SK-N-SH (cell line): ENCODE results near the gene SLC5A11. TPM values are rescaled to one million over a fixed set of nuclear protein-coding genes. Genes with fewer than 3 reads are reported as not detected.

Experiments
- CTCF ChIA-PET: fragments of 300-600, 350-600 bp; formaldehyde crosslinking; extraction: SDS; loops from one replicate; lab custom pipeline; 2021; lab: Yijun Ruan, JAX
- POLR2A ChIA-PET: fragments of 350-600 bp; sonication (Branson Sonifier 250); formaldehyde crosslinking; extraction: SDS; loops from one replicate; lab custom pipeline; 2020; ENCODE audit warnings: antibody characterized with exemption, inconsistent platforms; lab: Yijun Ruan, JAX
- DNase-seq: peaks from one replicate; pipeline ENCODE4 v3.0.0; 2012
- H2AFZ ChIP-seq: fragments of 200-600 bp; sonication (generic); 2 replicates; pipeline ENCODE4 v1.8.1; 2016; ENCODE audit warnings: antibody characterized with exemption, mild to moderate bottlenecking, low read depth
- H3F3A ChIP-seq: fragments of 200-600 bp; sonication (generic); replicated peaks from 2 replicates; pipeline ENCODE3; 2016; ENCODE audit warnings: antibody characterized with exemption, mild to moderate bottlenecking; ENCODE audit not compliant: insufficient read depth
- H3K27ac ChIP-seq, 2 experiments: fragments of 200-500 bp in 1 of 2; fragments of 200-600 bp in 1 of 2; sonication (Bioruptor generic) in 1 of 2; sonication (generic), shearing (Covaris generic) in 1 of 2; 2 replicates each; pipeline versions ENCODE4 v1.5.1 to v1.6.1; 2014 to 2016; ENCODE audit warnings: low read depth in 2 of 2, inconsistent platforms in 1 of 2, low read length in 1 of 2, mild to moderate bottlenecking in 1 of 2, mixed read lengths in 1 of 2
- H3K27me3 ChIP-seq: fragments of 200-600 bp; sonication (generic), shearing (Covaris generic); 2 replicates; pipeline ENCODE4 v1.6.1; 2016; ENCODE audit warnings: mixed run types; ENCODE audit not compliant: insufficient read depth
- H3K36me3 ChIP-seq, 2 experiments: fragments of 200-500 bp in 1 of 2; fragments of 200-600 bp in 1 of 2; sonication (Bioruptor generic) in 1 of 2; sonication (generic) in 1 of 2; replicated peaks in 1 of 2; 2 replicates each; pipeline versions ENCODE3 to v1.5.1; 2014 to 2016; ENCODE audit warnings: low read length in 1 of 2, mild to moderate bottlenecking in 1 of 2; ENCODE audit not compliant: insufficient read depth in 2 of 2, control insufficient read depth in 1 of 2
- H3K4me1 ChIP-seq, 2 experiments: fragments of 200-500 bp in 1 of 2; fragments of 200-600 bp in 1 of 2; sonication (Bioruptor generic) in 1 of 2; sonication (generic), shearing (Covaris generic) in 1 of 2; 2 replicates each; pipeline versions ENCODE4 v1.5.1 to v1.6.1; 2014 to 2016; ENCODE audit warnings: low read depth in 1 of 2, low read length in 1 of 2, mixed run types in 1 of 2; ENCODE audit not compliant: insufficient read depth in 2 of 2, control insufficient read depth in 1 of 2
- H3K4me2 ChIP-seq: fragments of 200-600 bp; sonication (generic), shearing (Covaris generic); 2 replicates; pipeline ENCODE4 v1.6.1; 2017; ENCODE audit warnings: mixed run types
- H3K4me3 ChIP-seq, 2 experiments: fragments of 200-500 bp in 1 of 2; fragments of 200-600 bp in 1 of 2; sonication (Bioruptor generic) in 1 of 2; sonication (generic), shearing (Covaris generic) in 1 of 2; 2 replicates each; pipeline versions ENCODE4 v1.5.1 to v1.8.1; 2014 to 2016; ENCODE audit warnings: low read depth in 2 of 2, inconsistent platforms in 1 of 2, low read length in 1 of 2, mild to moderate bottlenecking in 1 of 2, mixed read lengths in 1 of 2, moderate library complexity in 1 of 2
- H3K79me2 ChIP-seq: fragments of 200-600 bp; sonication (generic); 2 replicates; pipeline ENCODE4 v1.8.1; 2017; ENCODE audit warnings: mild to moderate bottlenecking; ENCODE audit not compliant: insufficient read depth
- H3K9ac ChIP-seq: fragments of 200-600 bp; sonication (generic); 2 replicates; pipeline ENCODE4 v1.6.1; 2017; ENCODE audit warnings: mixed run types
- H3K9me2 ChIP-seq: fragments of 200-600 bp; sonication (generic); 2 replicates; pipeline ENCODE4 v1.6.1; 2017; ENCODE audit warnings: mixed run types
- H3K9me3 ChIP-seq: fragments of 200-600 bp; sonication (generic); 2 replicates; pipeline ENCODE4 v1.6.1; 2017; ENCODE audit warnings: mixed run types, mild to moderate bottlenecking, moderate library complexity
- H4K20me1 ChIP-seq: fragments of 200-600 bp; sonication (generic); 2 replicates; pipeline ENCODE4 v1.6.1; 2017; ENCODE audit warnings: mild to moderate bottlenecking, mixed run types; ENCODE audit not compliant: insufficient read depth
- CHD2 ChIP-seq: fragments of 150-350 bp; IDR thresholded peaks from 2 replicates; pipeline ENCODE4 v1.6.1; 2018; ENCODE audit warnings: low read length; ENCODE audit not compliant: partially characterized antibody
- EZH2phosphoT487 ChIP-seq: fragments of 200-600 bp; sonication (generic); IDR thresholded peaks from 2 replicates; pipeline ENCODE4 v1.6.1; 2017; ENCODE audit warnings: low read depth, mixed run types, mild to moderate bottlenecking, antibody characterized with exemption, moderate library complexity, borderline replicate concordance
- GATA2 ChIP-seq: sonication (generic); formaldehyde crosslinking; IDR thresholded peaks from 2 replicates; pipeline ENCODE4 v1.5.0; 2020; ENCODE audit warnings: mild to moderate bottlenecking, missing genetic modification reagents
- MXI1 ChIP-seq: IDR thresholded peaks from 2 replicates; pipeline ENCODE4 v1.6.1; 2012; ENCODE audit warnings: mild to moderate bottlenecking, low read depth, low read length, improper control_type of control experiment
- NFIC ChIP-seq: IDR thresholded peaks from 2 replicates; pipeline ENCODE4 v1.4.0; 2012; ENCODE audit warnings: borderline replicate concordance
- POLR2AphosphoS5 ChIP-seq: IDR thresholded peaks from 2 replicates; pipeline ENCODE4 v1.6.1; 2012; ENCODE audit warnings: low read depth, low read length
- RAD21 ChIP-seq: IDR thresholded peaks from 2 replicates; pipeline ENCODE4 v1.6.1; 2012; ENCODE audit warnings: mild to moderate bottlenecking, low read length
- RFX5 ChIP-seq: IDR thresholded peaks from 2 replicates; pipeline ENCODE4 v1.6.1; 2012; ENCODE audit warnings: mild to moderate bottlenecking, improper control_type of control experiment, low read length
- SMC3 ChIP-seq: IDR thresholded peaks from 2 replicates; pipeline ENCODE4 v1.6.1; 2012; ENCODE audit warnings: low read depth, low read length, improper control_type of control experiment
- WGBS: methylation state at CpG from one replicate; pipeline ENCODE4 v1.1.6; 2017; ENCODE audit warnings: low lambda C conversion rate; 5-methylcytosine and 5-hydroxymethylcytosine counted together
- polyA plus RNA-seq, 3 experiments: library from polyadenylated mRNA; depleted of rRNA; stranded (reverse); fragments of >200 nt; gene quantifications; 2 replicates each; pipeline ENCODE4 v1.2.3, GENCODE V29; 2012
- TF ChIP-seq, protein P1 (sequence below): IDR thresholded peaks from 2 replicates; pipeline ENCODE4 v1.4.0; 2012; ENCODE audit warnings: low read depth, borderline replicate concordance
- TF ChIP-seq, protein P2 (sequence below): IDR thresholded peaks from 2 replicates; pipeline ENCODE4; 2012
- TF ChIP-seq, protein P3 (sequence below): fragments of 200-600 bp; sonication (generic); IDR thresholded peaks from 2 replicates; pipeline ENCODE4 v1.6.1; 2017; ENCODE audit warnings: antibody characterized with exemption, mild to moderate bottlenecking, moderate library complexity
- TF ChIP-seq, protein P4 (sequence below): fragments of 150-350 bp; IDR thresholded peaks from 2 replicates; pipeline ENCODE4 v1.6.1; 2016; ENCODE audit warnings: mild to moderate bottlenecking, low read depth, low read length

Gene SLC5A11
- polyA plus RNA-seq, 1 of the 3 experiments (the other 2 are of a cell fraction): not detected

DNA sequence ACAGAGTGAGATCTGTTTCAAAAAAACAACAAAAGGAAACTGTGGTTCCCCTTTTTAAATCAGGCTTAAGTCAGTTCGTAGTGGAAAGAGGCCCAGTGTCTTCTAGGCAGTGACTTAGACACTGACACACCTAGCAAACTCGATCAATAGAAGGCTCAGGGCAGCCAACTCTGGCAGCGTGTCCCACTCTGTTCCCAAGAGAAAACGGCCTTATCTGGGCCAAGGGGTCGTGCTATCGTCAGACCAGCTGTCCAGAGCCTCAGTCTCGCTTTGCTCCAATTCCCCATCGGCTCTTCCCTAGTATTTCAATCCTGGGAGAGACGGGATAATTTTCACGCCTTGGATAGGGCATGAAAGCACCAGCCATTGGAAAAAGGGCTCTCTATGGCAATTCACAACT lies 72.9 kb downstream of the SLC5A11 start:
- WGBS: 91% methylated on average over 10 of the region's 10 CpGs
- no peaks in the 10 kb centered on the region for H3K27me3 ChIP-seq
- no peak for TF ChIP-seq POLR2AphosphoS5
- no peak for TF ChIP-seq CHD2
- TF ChIP-seq, protein P1, sequence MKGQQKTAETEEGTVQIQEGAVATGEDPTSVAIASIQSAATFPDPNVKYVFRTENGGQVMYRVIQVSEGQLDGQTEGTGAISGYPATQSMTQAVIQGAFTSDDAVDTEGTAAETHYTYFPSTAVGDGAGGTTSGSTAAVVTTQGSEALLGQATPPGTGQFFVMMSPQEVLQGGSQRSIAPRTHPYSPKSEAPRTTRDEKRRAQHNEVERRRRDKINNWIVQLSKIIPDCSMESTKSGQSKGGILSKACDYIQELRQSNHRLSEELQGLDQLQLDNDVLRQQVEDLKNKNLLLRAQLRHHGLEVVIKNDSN: no peak
- no peak for TF ChIP-seq SMC3
- TF ChIP-seq, protein P2, sequence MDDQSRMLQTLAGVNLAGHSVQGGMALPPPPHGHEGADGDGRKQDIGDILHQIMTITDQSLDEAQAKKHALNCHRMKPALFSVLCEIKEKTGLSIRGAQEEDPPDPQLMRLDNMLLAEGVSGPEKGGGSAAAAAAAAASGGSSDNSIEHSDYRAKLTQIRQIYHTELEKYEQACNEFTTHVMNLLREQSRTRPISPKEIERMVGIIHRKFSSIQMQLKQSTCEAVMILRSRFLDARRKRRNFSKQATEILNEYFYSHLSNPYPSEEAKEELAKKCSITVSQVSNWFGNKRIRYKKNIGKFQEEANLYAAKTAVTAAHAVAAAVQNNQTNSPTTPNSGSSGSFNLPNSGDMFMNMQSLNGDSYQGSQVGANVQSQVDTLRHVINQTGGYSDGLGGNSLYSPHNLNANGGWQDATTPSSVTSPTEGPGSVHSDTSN: no peak
- TF ChIP-seq, protein P3, sequence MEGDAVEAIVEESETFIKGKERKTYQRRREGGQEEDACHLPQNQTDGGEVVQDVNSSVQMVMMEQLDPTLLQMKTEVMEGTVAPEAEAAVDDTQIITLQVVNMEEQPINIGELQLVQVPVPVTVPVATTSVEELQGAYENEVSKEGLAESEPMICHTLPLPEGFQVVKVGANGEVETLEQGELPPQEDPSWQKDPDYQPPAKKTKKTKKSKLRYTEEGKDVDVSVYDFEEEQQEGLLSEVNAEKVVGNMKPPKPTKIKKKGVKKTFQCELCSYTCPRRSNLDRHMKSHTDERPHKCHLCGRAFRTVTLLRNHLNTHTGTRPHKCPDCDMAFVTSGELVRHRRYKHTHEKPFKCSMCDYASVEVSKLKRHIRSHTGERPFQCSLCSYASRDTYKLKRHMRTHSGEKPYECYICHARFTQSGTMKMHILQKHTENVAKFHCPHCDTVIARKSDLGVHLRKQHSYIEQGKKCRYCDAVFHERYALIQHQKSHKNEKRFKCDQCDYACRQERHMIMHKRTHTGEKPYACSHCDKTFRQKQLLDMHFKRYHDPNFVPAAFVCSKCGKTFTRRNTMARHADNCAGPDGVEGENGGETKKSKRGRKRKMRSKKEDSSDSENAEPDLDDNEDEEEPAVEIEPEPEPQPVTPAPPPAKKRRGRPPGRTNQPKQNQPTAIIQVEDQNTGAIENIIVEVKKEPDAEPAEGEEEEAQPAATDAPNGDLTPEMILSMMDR: no peak
- no peak for TF ChIP-seq MXI1
- TF ChIP-seq EZH2phosphoT487: no peak
- POLR2A ChIA-PET: interaction anchor here (1.0 kb wide), 1 partner anchor 17 kb away, joined by 4 read pairs; no protein-coding TSS in a partner anchor
- H3K9ac ChIP-seq: no peak overlapping the region
- no peaks in the 10 kb centered on the region for H3K4me1 ChIP-seq
- no peak overlapping the region for H3K4me3 ChIP-seq
- H3K9me2 ChIP-seq: no peaks in the 10 kb centered on the region
- no peak for DNase-seq
- H2AFZ ChIP-seq: no peak overlapping the region
- H3K4me2 ChIP-seq: no peak overlapping the region
- H3K9me3 ChIP-seq: no peaks in the 10 kb centered on the region
- CTCF ChIA-PET: interaction anchor here (1.5 kb wide), 1 partner anchor 84 kb away, joined by 3 read pairs; no protein-coding TSS in a partner anchor
- H3F3A ChIP-seq: no peaks in the 10 kb centered on the region
- no peak overlapping the region for H3K27ac ChIP-seq
- no peaks in the 10 kb centered on the region for H3K79me2 ChIP-seq
- no peaks in the 10 kb centered on the region for H4K20me1 ChIP-seq
- H3K36me3 ChIP-seq: peaks cover 17 to 21% of the 10 kb centered on the region in 2 experiments

DNA sequence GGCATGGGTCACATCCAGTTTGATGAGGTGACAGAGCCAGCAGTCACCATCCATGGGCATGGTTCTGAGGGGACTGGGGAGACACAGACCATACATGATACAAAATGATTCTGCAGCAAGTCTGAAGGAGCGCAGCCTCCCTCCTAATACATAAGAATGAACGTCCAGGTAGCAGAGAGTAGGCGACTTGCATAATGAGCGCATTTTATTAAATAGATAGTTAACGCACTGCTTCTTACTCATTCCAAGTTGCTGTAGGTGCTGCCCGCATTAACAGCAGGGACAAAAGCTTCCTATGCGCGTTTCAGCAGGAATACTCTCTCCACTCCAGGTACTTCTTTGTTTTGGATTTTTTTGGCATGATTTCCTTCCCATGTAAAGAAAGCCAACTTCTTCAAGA lies 73.8 kb downstream of the SLC5A11 start:
- H3K9me3 ChIP-seq: no peaks in the 10 kb centered on the region
- WGBS: 97% methylated on average over 7 of the region's 8 CpGs
- H3K9ac ChIP-seq: no peak overlapping the region
- H3K36me3 ChIP-seq: peaks cover 18 to 21% of the 10 kb centered on the region in 2 experiments
- H3K4me3 ChIP-seq: no peak overlapping the region
- no peak for DNase-seq
- H3K79me2 ChIP-seq: no peaks in the 10 kb centered on the region
- H3K9me2 ChIP-seq: no peaks in the 10 kb centered on the region
- no peaks in the 10 kb centered on the region for H3F3A ChIP-seq
- ChIA-PET CTCF (no interaction called here), POLR2A (no interaction called here)
- H2AFZ ChIP-seq: no peak overlapping the region
- H3K27ac ChIP-seq: no peak overlapping the region
- H3K4me1 ChIP-seq: no peaks in the 10 kb centered on the region
- H3K27me3 ChIP-seq: no peaks in the 10 kb centered on the region
- H4K20me1 ChIP-seq: no peaks in the 10 kb centered on the region
- H3K4me2 ChIP-seq: no peak overlapping the region
- TF ChIP-seq, protein P2: no peak
- TF ChIP-seq RAD21 (no peak), MXI1 (no peak), NFIC (no peak), GATA2 (no peak), RFX5 (no peak)
- TF ChIP-seq, protein P1: no peak
- TF ChIP-seq, protein P4, sequence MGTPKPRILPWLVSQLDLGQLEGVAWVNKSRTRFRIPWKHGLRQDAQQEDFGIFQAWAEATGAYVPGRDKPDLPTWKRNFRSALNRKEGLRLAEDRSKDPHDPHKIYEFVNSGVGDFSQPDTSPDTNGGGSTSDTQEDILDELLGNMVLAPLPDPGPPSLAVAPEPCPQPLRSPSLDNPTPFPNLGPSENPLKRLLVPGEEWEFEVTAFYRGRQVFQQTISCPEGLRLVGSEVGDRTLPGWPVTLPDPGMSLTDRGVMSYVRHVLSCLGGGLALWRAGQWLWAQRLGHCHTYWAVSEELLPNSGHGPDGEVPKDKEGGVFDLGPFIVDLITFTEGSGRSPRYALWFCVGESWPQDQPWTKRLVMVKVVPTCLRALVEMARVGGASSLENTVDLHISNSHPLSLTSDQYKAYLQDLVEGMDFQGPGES: no peak
- TF ChIP-seq, all 33 proteins: peak for 0
